HG03520 (cell line): ENCODE data around the gene TERF2IP.

Experiments
- ATAC-seq: cut with Tn5 transposase; IDR thresholded peaks from one replicate; pipeline ENCODE4 v1.9.1; 2021; ENCODE audit warnings: mild to moderate bottlenecking, moderate library complexity; ENCODE audit not compliant: unreplicated experiment

TERF2IP gene

GRCh38 chr16:75632857-75633256 lies 14.7 kb upstream of the TERF2IP start:
- no peak for ATAC-seq

- ATAC-seq = no peak
Observed at GRCh38 chr16:75635036-75635435, 12.5 kb upstream of the TERF2IP start.

GRCh38 chr16:75640598-75640997 lies 7.0 kb upstream of the TERF2IP start:
- ATAC-seq = no peak

DNA sequence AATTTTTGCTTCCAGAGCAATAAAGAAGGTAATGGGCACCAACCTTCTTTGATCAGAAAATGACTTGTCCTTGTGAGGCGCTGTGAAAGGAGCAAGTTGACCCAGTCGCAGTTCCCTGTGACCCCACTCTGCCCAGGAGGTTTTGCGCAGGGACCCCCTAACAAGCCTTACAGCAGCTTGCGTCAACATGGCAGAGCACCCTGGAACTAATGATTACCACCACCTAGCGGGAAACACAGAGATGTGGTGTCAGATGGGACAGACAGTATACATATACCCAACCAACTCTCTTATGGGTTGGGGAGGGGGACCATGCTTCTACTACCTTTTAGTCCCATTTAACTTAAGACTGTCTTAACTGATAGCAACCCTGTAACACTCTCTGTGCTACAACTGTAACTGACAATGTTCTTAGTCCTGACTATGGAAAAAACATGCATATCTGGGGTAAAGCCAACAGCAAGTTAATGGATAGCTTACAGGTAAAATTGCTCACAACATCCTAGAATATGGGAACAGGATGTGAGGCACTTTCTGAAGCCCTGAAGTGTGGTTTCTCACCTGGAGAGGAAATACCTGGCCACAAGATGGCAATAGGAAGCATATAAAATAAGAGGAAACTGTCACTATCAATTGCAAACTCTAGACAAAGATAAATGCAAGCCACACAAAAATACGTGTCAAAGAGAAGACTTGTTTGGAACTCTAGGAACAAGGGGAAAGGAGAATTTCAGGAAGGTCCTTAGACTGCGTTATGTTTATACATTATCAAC lies 3.1 kb upstream of the TERF2IP start:
- no peak for ATAC-seq

DNA sequence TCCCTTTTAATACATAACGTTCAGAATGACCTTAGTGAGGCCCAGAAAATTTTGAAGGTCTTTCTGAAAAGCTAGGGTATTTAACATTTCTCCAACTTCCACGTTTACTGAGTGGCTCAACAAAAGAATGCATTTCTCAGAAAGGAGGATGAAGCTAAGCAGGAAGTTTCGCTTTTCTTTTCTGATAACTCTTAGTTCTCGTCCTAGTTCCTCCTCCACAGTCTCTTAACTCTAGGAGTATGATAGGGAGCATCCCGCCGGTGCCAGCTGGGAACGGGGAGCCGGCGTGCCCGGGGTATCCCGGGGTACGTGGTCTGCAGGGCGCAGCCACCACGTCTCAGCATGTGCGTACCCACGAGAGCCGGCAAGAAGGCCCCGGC lies 471 bp upstream of the TERF2IP start:
- peak; percentile 25 for ATAC-seq

- ATAC-seq = peak; percentile 30
Observed at GRCh38 chr16:75648265-75649076, 898 bp downstream of the TERF2IP start.

DNA sequence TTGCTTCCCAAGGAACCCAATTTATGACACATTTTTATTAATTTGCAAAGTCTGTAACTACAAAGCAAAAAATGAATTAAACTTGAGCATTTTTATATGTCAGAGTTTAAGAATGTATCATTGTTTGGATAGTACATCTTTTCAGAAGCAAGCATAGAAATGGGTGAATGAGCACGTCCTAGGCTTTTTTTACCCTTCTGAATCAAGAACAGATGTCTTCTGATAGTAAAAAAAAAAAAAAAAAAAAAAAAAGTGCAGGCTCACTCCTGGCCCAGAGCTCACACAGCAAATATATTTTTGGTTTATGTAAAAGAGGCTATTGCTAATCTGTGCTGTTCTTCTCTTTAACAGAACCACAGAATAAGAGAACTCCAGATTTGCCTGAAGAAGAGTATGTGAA lies 6.3 kb downstream of the TERF2IP start:
- ATAC-seq = no peak

GRCh38 chr16:75658175-75658574 lies 10.6 kb downstream of the TERF2IP start:
- ATAC-seq = no peak

- ATAC-seq = no peak
Observed at GRCh38 chr16:75660321-75660720, 12.7 kb downstream of the TERF2IP start.

DNA sequence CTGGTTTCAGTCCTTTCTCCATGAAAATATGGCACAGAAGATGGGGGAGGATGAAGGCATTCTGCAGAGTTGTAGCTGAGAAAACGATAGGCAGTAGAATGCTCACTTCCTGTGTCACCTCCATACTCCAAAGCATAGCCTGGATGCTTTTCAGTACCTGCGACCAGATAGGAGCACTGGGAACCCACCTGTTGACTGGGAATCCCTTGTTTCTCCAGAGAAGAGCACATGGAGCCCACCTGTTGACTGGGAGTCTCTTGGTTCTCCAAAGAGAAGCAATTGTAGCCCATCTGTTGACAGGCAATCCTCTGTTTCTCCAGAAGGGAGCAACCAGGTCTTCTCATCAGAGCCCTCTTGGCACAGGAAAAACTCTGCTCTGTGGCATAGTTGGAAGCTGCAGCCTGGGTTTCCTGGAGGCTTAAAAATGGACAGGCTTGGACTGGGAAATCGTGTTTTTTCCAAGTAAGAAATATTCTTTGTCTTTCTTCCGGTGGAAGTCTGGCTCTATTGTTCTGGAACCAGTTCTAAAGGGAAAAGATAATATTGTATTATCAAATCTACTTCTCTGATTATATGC lies 13.2 kb downstream of the TERF2IP start:
- ATAC-seq = no peak

GRCh38 chr16:75667503-75667902 lies 19.9 kb downstream of the TERF2IP start:
- ATAC-seq = no peak

DNA sequence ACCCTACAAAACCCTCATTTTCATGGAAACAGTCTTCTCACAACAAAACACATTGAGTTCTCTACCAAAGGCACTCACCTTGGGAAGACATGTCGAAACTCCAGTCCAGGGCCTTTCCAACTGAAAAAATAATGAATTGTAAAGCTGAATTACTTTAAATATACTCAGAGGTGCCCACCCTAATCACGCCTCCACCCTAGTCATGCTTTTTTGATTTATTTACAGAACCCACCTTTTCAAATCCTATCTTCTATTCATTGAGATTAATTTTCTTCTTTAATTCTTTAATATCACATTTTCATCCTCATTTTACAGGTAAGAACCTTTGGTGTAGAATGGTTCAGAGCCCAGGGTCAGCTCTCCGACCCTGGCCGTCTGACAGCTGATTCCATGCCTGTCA lies 29.3 kb downstream of the TERF2IP start, which contains the start of gene CPHXL2:
Gene CPHXL2 (minus strand): TSS at position 101 of the 400 bp plus-strand sequence. CDS start 10 bp downstream, at position 91.
- ATAC-seq = no peak

DNA sequence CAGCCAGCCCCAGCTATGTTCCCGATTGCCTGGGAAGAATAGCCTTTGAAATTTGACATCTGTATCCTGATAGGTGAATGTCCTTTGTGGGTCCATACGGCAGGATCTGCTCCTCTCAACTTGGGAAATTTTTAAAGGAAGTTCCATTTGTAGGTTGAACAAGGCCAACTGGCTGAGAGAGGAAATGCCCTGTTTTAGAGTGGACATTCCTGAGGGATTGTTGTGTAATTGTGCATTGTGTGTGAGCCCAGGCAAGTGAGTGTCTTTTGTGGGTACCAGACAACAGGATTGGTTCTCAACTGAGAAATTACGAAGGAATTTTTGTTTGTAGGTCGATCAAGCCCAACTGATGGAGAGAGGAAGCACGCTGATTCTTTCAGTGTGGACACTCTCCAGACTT lies 31.8 kb downstream of the TERF2IP start:
- ATAC-seq = no peak

- ATAC-seq = no peak
Observed at GRCh38 chr16:75682308-75682707, 34.7 kb downstream of the TERF2IP start.

DNA sequence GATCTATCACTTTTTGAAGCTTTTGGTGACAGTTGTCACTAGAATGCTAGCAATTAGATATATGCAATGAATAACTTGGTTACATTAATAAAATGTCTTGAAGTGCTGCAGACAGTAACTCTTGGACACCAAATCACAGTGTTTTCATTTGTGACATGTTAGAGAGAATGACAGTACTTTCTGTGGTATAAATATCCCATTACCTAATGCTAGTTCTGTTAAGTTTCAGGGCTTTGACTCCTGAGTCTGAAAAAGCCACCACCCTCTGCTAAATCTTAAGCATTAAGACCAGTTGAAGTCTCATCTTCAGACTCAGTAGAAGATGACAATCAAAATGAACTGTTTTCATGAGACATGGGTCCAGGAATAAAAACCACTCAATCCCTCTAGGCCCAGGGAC lies 39.8 kb downstream of the TERF2IP start:
- ATAC-seq = no peak

DNA sequence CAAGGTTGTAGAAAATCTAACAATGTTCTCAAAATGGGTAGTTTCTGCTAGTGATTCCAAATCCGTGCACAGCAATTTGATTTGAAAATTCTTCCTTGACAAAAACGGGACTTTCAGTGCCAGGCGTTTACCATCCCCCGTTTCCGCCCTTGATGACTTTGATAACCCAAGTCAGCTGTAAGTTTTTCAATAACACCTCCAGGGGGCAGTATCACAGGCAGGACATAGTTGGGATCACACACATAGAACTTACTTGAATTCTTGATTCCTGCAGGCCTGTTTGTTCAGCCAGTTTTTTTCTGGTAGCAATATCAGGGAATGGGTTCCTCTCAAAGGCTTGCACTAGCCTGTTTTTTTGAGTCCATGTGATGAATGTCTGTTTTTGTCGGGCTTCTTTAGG lies 48.1 kb downstream of the TERF2IP start:
- no peak for ATAC-seq

- ATAC-seq = no peak
Observed at GRCh38 chr16:75697571-75697970, 50.0 kb downstream of the TERF2IP start.

GRCh38 chr16:75701361-75701760 lies 53.8 kb downstream of the TERF2IP start, which contains the start of gene DUXB:
Gene DUXB, minus strand, starts transcription at chr16:75701461. Its CDS starts 43 bp downstream, at chr16:75701418.
- no peak for ATAC-seq

- no peak for ATAC-seq
Observed at GRCh38 chr16:75702242-75702641, 54.7 kb downstream of the TERF2IP start.

DNA sequence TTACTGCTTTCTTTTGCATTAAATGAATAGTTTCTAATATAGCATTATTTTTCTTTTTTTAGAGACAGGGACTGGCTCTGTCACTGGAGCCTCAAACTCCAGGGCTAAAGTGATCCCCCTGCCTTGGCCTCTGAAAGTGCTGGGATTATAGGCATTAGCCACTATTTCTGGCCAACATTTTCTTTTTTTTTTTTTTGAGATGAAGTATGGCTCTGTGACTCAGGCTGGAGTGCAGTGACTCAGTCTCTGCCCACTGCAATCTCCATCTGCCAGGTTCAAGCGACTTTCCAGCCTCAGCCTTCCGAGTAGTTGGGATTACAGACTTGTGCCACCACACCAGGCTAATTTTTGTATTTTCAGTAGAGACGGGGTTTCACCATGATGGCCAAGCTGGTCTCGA lies 55.7 kb downstream of the TERF2IP start:
- no peak for ATAC-seq
